ENCODE results near the gene CBFA2T2.
A peak's percentile ranks its signal among the peaks of the same experiment; 100 is the strongest.
"Not testable (repeated sequence)": the region's sequence is repeated elsewhere in the genome, so short reads cannot be mapped to it uniquely, and the experiment has no call there.

Gene CBFA2T2

GRCh38 chr20:33636776-33637175 is 146.9 kb downstream of the CBFA2T2 start:
- CTCF ChIA-PET = no interaction called here
- Mint-ChIP-seq H3K27ac (no peak overlapping the region), H3K36me3 (peaks cover 36% of the 10 kb centered on the region)

DNA sequence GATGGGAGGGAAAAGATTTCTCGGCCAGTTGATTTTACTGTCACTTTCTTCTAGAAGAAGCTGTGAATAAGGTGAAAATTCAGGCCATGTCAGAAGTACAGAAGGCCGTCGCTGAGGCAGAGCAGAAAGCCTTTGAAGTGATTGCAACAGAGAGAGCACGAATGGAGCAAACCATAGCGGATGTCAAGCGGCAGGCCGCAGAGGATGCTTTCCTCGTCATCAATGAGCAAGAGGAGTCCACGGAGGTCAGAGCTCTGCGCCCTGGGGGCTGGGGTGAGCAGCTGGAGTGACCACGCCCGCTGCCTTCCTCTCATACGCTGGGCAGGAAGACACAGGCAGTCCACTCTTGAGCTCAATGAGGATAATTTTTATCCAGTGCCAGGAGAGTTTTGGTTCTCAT is 150.4 kb downstream of the CBFA2T2 start:
- no peaks in the 10 kb centered on the region for H3K27me3 Mint-ChIP-seq
- no peaks in the 10 kb centered on the region for H3K9me3 Mint-ChIP-seq
- H3K4me3 Mint-ChIP-seq = no peak overlapping the region
- DNase-seq = no peak
- CTCF ChIA-PET = no interaction called here
- H3K36me3 Mint-ChIP-seq = peaks cover 38% of the 10 kb centered on the region
- H3K27ac Mint-ChIP-seq = no peak overlapping the region
- H3K4me1 Mint-ChIP-seq = peaks cover 4% of the 10 kb centered on the region

More at GRCh38 chr20:33636776-33637175, 146.9 kb downstream of the CBFA2T2 start:
- Mint-ChIP-seq H3K4me1 (peaks cover 9% of the 10 kb centered on the region), H3K9me3 (no peaks in the 10 kb centered on the region), H3K27me3 (no peaks in the 10 kb centered on the region), H3K4me3 (no peak overlapping the region)
- no peak for DNase-seq

GRCh38 chr20:33644313-33645071 is 154.6 kb downstream of the CBFA2T2 start:
- Mint-ChIP-seq H3K36me3 (peaks cover 26% of the 10 kb centered on the region), H3K4me3 (no peak overlapping the region), H3K4me1 (peaks cover 9% of the 10 kb centered on the region), H3K27ac (no peak overlapping the region), H3K9me3 (no peaks in the 10 kb centered on the region), H3K27me3 (no peaks in the 10 kb centered on the region)
- CTCF ChIA-PET = interaction anchor here (3.3 kb wide), 1 partner anchor 9 kb away, joined by 10 read pairs; no protein-coding TSS in a partner anchor
- DNase-seq = no peak

GRCh38 chr20:33645072-33645358 is 155.1 kb downstream of the CBFA2T2 start:
- no peak for DNase-seq
- no peaks in the 10 kb centered on the region for H3K27me3 Mint-ChIP-seq
- CTCF ChIA-PET = no interaction called here
- peaks cover 7% of the 10 kb centered on the region for H3K4me1 Mint-ChIP-seq
- H3K4me3 Mint-ChIP-seq = no peak overlapping the region
- no peak overlapping the region for H3K27ac Mint-ChIP-seq
- H3K36me3 Mint-ChIP-seq = peaks cover 21% of the 10 kb centered on the region
- H3K9me3 Mint-ChIP-seq = no peaks in the 10 kb centered on the region

- H3K27ac Mint-ChIP-seq = no peak overlapping the region
- H3K36me3 Mint-ChIP-seq = peaks cover 18% of the 10 kb centered on the region
- DNase-seq = no peak
- no peaks in the 10 kb centered on the region for H3K9me3 Mint-ChIP-seq
- H3K27me3 Mint-ChIP-seq = no peaks in the 10 kb centered on the region
- CTCF ChIA-PET = no interaction called here
- H3K4me3 Mint-ChIP-seq = no peak overlapping the region
- peaks cover 5% of the 10 kb centered on the region for H3K4me1 Mint-ChIP-seq
Measured at GRCh38 chr20:33645396-33645795, 155.5 kb downstream of the CBFA2T2 start.

DNA sequence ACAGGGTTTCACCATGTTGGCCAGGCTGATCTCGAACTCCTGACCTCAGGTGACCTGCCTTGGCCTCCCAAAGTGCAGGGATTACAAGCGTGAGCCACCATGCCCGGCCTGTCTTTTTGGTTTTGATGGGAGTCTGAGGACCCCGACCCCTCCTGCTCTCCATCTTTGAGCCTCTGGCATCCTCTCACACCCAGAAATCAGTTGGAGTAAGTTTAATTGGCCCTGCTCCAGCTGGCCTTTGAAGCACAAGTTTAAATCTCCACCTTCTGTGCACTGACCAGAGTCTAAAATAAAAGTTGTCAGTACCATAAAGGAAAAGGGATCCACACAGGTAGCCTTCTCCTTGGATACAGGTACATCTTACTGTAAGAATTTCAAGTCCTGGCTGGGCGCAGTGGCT is 156.3 kb downstream of the CBFA2T2 start:
- H3K27ac Mint-ChIP-seq = no peak overlapping the region
- no peaks in the 10 kb centered on the region for H3K9me3 Mint-ChIP-seq
- H3K27me3 Mint-ChIP-seq = no peaks in the 10 kb centered on the region
- CTCF ChIA-PET = no interaction called here
- no peak overlapping the region for H3K4me3 Mint-ChIP-seq
- peaks cover 5% of the 10 kb centered on the region for H3K4me1 Mint-ChIP-seq
- peaks cover 16% of the 10 kb centered on the region for H3K36me3 Mint-ChIP-seq
- DNase-seq = no peak

DNA sequence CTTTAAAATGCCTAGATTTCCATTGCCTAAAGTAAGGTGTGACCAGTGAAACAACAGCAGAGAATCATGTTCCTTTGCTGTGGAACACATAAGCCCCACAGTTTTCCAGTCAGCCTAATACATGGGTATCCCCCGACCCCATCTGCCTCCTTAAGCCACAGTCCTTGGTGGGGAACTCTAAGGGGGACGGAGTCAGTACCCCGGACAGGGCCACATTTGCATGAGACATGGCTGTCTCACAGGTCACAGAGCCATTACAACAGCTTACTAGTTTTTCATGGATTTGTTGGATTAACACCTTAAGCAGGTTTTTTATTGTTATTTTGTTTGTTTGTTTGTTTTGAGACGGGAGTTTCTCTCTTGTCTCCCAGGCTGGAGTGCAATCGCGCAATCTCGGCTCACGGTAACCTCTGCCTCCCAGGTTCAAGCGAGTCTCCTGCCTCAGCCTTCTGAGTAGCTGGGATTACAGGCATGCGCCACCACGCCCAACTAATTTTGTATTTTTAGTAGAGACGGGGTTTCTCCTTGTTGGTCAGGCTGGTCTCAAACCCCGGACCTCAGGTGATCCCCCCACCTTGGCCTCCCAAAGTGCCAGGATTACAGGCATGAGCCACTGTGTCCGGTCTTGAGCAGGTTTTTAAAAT is 157.2 kb downstream of the CBFA2T2 start:
- H3K27me3 Mint-ChIP-seq, H3K9me3 Mint-ChIP-seq, H3K4me3 Mint-ChIP-seq, H3K27ac Mint-ChIP-seq, H3K4me1 Mint-ChIP-seq: not testable (repeated sequence)
- peak; percentile 16 for DNase-seq
- H3K36me3 Mint-ChIP-seq = peaks cover 14% of the 10 kb centered on the region
- CTCF ChIA-PET = interaction anchor here (1.4 kb wide), 1 partner anchor 21 kb away, joined by 4 read pairs; no protein-coding TSS in a partner anchor

DNA sequence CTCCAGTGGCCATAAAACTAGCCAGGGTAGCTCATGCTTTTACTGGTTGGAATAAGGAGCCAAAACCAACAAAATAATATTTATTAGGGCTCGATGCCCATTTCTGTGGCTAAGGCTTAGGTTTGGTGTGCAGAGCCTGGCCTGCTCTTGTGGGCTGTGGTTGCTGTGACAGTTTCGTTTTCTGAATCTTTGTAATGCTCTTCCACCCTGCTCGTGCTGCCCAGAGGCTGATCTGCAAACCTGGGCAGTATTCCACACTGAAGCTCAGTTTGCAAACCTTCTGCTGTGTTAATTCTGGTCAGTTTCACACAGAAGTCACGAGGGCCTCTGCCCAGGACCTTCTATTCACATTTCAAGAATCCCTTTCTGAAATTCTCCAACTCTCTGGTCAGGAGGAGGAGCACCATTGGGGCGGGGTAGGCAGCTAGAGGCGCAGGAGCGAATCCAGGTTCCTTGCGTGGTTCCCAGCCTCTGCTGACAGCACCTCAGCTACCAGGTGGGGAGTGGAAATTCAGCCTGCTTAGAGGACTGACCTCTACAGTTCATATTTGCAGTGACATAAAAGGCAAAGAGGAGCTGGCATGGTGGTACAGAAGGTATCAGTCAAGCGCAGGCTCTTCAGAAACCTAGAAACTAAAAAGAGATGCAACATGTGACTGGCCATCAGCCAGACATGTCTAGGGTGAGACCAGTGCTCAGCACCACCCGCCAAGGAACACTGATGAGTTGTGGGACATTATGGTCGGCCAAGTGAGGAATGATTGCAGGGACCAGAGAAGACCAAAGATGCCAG is 157.9 kb downstream of the CBFA2T2 start:
- H3K4me1 Mint-ChIP-seq = peaks cover 7% of the 10 kb centered on the region
- DNase-seq = peak; percentile 20
- CTCF ChIA-PET = interaction anchor here (0.9 to 1.4 kb wide), 3 partner anchors 16 to 181 kb away, joined by 4 to 5 read pairs (median 5); no protein-coding TSS in a partner anchor
- no peak overlapping the region for H3K4me3 Mint-ChIP-seq
- H3K27me3 Mint-ChIP-seq = no peaks in the 10 kb centered on the region
- peaks cover 14% of the 10 kb centered on the region for H3K36me3 Mint-ChIP-seq
- no peak overlapping the region for H3K27ac Mint-ChIP-seq
- H3K9me3 Mint-ChIP-seq = no peaks in the 10 kb centered on the region

DNA sequence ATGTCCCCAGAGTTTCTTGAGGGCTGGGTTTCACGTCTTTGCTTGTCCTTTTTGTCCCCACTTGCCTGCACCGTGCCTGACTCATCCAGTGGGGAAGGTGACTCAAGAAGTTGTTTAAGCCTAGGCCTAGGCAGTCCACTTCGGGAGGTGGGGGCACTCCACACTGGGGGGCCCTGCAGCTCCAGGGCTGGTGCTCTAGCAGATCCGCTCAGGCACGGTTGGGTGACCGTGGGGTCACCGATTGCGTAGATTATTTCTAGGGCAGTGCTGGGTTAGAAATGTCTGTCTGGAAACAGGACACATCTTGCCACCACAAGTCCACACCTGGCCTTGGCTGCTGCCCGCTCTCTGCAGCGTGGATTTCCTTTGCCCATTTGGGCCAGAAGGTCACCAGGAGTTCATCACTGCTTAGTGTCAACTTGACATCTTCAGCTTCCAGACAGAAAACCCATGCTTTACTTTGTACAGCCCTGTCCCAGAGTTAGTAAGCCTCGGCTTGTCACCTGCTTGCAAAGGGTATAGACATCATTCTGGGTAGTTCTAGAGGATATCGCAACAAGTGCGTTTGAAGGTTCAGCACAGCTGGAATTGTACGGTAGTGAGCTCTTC is 158.6 kb downstream of the CBFA2T2 start:
- CTCF ChIA-PET = interaction anchor here (0.9 to 1.0 kb wide), 2 partner anchors 15 to 182 kb away, joined by 5 read pairs; no protein-coding TSS in a partner anchor
- Mint-ChIP-seq H3K9me3 (no peaks in the 10 kb centered on the region), H3K36me3 (peaks cover 14% of the 10 kb centered on the region), H3K4me1 (peaks cover 12% of the 10 kb centered on the region), H3K27me3 (peaks cover 5% of the 10 kb centered on the region), H3K4me3 (no peak overlapping the region), H3K27ac (no peak overlapping the region)
- DNase-seq = peak; percentile 11

- Mint-ChIP-seq H3K9me3 (no peaks in the 10 kb centered on the region), H3K27ac (no peak overlapping the region), H3K4me3 (no peak overlapping the region), H3K27me3 (peaks cover 5% of the 10 kb centered on the region), H3K4me1 (peaks cover 12% of the 10 kb centered on the region), H3K36me3 (peaks cover 14% of the 10 kb centered on the region)
- DNase-seq = peak; percentile 10
- CTCF ChIA-PET = no interaction called here
Measured at GRCh38 chr20:33649201-33649681, 159.3 kb downstream of the CBFA2T2 start.

DNA sequence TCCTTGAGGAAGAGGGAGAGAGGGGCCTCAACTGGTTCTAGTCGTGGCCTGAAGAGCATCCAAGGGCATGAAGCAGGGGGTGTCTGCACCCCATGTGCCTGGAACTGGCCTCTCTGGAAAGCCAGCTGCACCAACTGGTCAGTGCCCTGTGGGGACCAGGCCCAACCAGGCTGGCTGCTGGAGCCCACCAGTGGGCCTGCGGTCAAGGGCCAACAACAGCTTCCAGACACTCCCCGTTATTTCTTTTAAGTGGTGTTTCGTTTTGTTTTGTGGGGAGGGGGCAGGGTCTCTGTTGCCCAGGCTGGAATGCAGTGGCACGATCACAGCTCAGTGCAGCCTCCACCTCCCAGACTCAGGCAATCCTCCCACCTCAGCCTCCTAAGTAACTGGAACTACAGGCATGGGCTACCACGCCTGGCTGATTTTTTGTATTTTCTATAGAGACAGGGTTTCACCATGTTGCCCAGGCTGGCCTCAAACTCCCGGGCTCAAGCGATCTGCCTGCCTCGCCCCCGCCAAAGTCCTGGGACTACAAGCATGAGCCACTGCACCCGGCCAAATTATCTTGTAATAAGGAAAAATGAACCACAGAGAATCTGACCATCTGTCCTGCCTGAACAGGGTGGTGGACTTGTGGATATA is 160.3 kb downstream of the CBFA2T2 start:
- Mint-ChIP-seq H3K4me1 (peaks cover 12% of the 10 kb centered on the region), H3K27ac (no peak overlapping the region), H3K4me3 (no peak overlapping the region), H3K36me3 (peaks cover 7% of the 10 kb centered on the region), H3K9me3 (no peaks in the 10 kb centered on the region), H3K27me3 (peaks cover 5% of the 10 kb centered on the region)
- CTCF ChIA-PET = no interaction called here
- peak; percentile 19 for DNase-seq

DNA sequence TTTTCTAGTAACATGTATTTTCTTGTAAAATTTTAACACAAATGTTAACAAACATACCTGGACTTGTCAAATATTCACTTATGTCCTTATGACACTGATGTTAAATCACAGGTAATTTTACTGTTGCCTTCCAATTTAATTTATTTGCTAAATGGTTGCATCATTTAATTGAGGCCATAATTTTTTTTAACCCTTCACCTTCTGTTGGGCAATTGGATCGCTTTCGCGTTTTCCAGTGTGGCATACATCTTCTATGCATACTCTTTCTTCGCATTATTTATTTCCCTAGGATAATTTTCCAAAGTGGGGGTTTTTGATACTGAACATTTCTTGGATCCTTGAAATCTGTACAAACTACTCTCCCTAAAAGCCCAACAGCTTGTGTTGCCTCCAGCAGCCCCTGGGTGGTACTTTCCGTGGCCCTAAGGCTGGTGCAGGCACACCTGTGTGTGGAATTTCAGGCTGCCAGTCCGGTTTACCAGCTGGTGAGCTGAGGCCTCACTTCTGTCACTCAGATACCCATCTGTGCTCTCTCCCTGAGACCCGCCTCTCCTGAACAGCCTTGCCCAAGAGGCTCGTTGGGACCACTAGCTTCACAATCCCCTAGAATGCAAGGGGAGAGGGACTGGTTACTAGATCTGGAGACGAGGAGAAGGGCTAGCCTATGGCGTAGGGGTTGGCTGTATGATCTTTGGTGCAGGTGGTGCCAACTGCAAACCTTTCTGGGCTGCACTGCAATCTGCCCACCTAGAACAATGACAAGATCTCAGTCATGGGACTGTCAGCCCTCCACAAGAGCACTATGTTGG is 161.1 kb downstream of the CBFA2T2 start:
- CTCF ChIA-PET = interaction anchor here (1.4 kb wide), 1 partner anchor 8 kb away, joined by 4 read pairs; no protein-coding TSS in a partner anchor
- no peak for DNase-seq

DNA sequence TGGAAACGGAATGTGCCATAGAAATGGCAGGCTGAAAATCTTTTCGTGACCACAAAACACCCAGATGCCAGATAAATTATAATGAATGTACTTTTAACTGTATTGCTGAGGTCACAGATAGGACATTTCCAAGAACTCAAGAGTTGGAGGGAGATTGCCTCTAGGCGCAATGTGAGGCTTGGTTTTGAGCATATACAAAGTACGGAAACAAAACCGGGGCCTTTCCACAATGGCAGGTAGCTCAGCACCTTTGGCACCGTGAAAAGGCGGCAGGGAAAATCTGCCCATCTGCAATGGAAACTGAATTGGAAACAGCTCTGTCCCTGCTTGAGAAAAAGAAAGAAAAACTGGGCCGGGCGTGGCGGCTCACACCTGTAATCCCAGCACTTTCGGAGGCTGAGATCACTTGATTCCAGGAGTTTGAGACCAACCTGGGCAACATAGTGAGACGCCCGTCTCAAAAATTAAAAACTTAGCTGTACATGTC is 161.7 kb downstream of the CBFA2T2 start:
- H3K27me3 Mint-ChIP-seq = peaks cover 5% of the 10 kb centered on the region
- no peak for DNase-seq
- H3K9me3 Mint-ChIP-seq = no peaks in the 10 kb centered on the region
- H3K27ac Mint-ChIP-seq = no peak overlapping the region
- no peak overlapping the region for H3K4me3 Mint-ChIP-seq
- H3K36me3 Mint-ChIP-seq = peaks cover 3% of the 10 kb centered on the region
- H3K4me1 Mint-ChIP-seq = peaks cover 12% of the 10 kb centered on the region
- CTCF ChIA-PET = interaction anchor here (1.4 kb wide), 1 partner anchor 9 kb away, joined by 4 read pairs; no protein-coding TSS in a partner anchor

More for the DNA sequence above, 161.1 kb downstream of the CBFA2T2 start:
- Mint-ChIP-seq H3K27me3 (peaks cover 5% of the 10 kb centered on the region), H3K9me3 (no peaks in the 10 kb centered on the region), H3K4me1 (peaks cover 12% of the 10 kb centered on the region), H3K36me3 (peaks cover 3% of the 10 kb centered on the region), H3K27ac (no peak overlapping the region), H3K4me3 (no peak overlapping the region)

Measured in activated naive CD4-positive, alpha-beta T cell treated with anti-CD3 and anti-CD28 coated beads, Interleukin-2, amount 10 ng/mL, durations not matched to agents 7 days and 5 days (primary cell).